ENCODE measurements around the gene SMTNL2. TPM values are rescaled to one million over a fixed set of nuclear protein-coding genes. Genes with fewer than 3 reads are reported as not detected.

Gene SMTNL2
- polyA plus RNA-seq, 1 of the 3 experiments (the other 2 are of a cell fraction), result not detected

GRCh38 chr17:4554997-4555799 is 29.1 kb upstream of the SMTNL2 start, which contains the start of gene MYBBP1A:
Gene MYBBP1A, minus strand, starts transcription at chr17:4555384. Its CDS starts 60 bp downstream, at chr17:4555324.
- peaks cover 31% of the 10 kb centered on the region for H3K79me2 ChIP-seq (ENCODE audit: insufficient read depth)
- peaks cover 7 to 18% of the 10 kb centered on the region in 2 experiments; a peak in 1 of 4 replicates for H3K4me1 ChIP-seq (ENCODE audit: control insufficient read depth in 1 of 2, insufficient read depth in 2 of 2, low read depth in 1 of 2, low read length in 1 of 2)
- H3K27ac ChIP-seq (ENCODE audit: low read depth in 2 of 2, low read length in 1 of 2), result peak within 1 kb of the TSS; percentile 62 to 94
- H3K36me3 ChIP-seq (replicated peaks in 1 of 2; ENCODE audit: control insufficient read depth in 1 of 2, insufficient read depth in 2 of 2, low read length in 1 of 2), result peaks cover 18 to 32% of the 10 kb centered on the region in 2 experiments
- ChIA-PET POLR2A (interaction anchor here (0.6 to 1.4 kb wide), 4 partner anchors 11 to 79 kb away, joined by 3 to 7 read pairs (median 4); no protein-coding TSS in a partner anchor), CTCF (interaction anchor here (0.8 to 2.7 kb wide), 6 partner anchors 11 to 141 kb away, joined by 3 to 15 read pairs (median 4); no protein-coding TSS in a partner anchor)
- peak within 1 kb of the TSS; percentile 95 to 99 for H3K4me3 ChIP-seq (ENCODE audit: low read depth in 2 of 2, low read length in 1 of 2)
- DNase-seq, result peak; percentile 100
- no peaks in the 10 kb centered on the region for H3K27me3 ChIP-seq (ENCODE audit: insufficient read depth)
- H3F3A ChIP-seq (replicated peaks; ENCODE audit: insufficient read depth), result peaks cover 3% of the 10 kb centered on the region
- H2AFZ ChIP-seq (ENCODE audit: low read depth), result peak within 1 kb of the TSS; percentile 98
- no peaks in the 10 kb centered on the region for H4K20me1 ChIP-seq (ENCODE audit: insufficient read depth)
- H3K4me2 ChIP-seq, result peak within 1 kb of the TSS; percentile 98
- 4% methylated on average over 42 of the region's 69 CpGs for WGBS (ENCODE audit: low lambda C conversion rate)
- H3K9me3 ChIP-seq, result no peaks in the 10 kb centered on the region
- H3K9ac ChIP-seq, result peak within 1 kb of the TSS; percentile 80
- no peaks in the 10 kb centered on the region for H3K9me2 ChIP-seq
- TF ChIP-seq NFIC (IDR thresholded peaks at IDR 0.05; ENCODE audit: borderline replicate concordance) (no peak; the same call in 1 of the 2 replicates), RFX5 (IDR thresholded peaks at IDR 0.05; ENCODE audit: low read length) (no peak), YY1 (IDR thresholded peaks at IDR 0.05; ENCODE audit: low read depth) (peak; percentile 67; the same call in 1 of the 2 replicates), CHD2 (IDR thresholded peaks at IDR 0.05; ENCODE audit: low read length, partially characterized antibody) (peak; percentile 68), IRF3 (IDR thresholded peaks at IDR 0.05; ENCODE audit: low read depth, low read length) (no peak), EZH2phosphoT487 (IDR thresholded peaks at IDR 0.05; ENCODE audit: borderline replicate concordance, low read depth) (no peak), TAF1 (IDR thresholded peaks at IDR 0.05; ENCODE audit: borderline replicate concordance, low read depth, low read length) (peak; percentile 76), FOSL2 (IDR thresholded peaks at IDR 0.05; ENCODE audit: borderline replicate concordance, low read depth) (no peak), MEF2A (IDR thresholded peaks at IDR 0.05; ENCODE audit: borderline replicate concordance, low read depth) (no peak), FOXM1 (IDR thresholded peaks at IDR 0.05; ENCODE audit: low read depth) (no peak), ZBTB33 (IDR thresholded peaks at IDR 0.05; ENCODE audit: borderline replicate concordance, low read depth) (no peak), TCF12 (IDR thresholded peaks at IDR 0.05) (no peak; the same call in 1 of the 2 replicates), RAD21 (IDR thresholded peaks at IDR 0.05; ENCODE audit: low read length) (no peak), RXRA (IDR thresholded peaks at IDR 0.05; ENCODE audit: borderline replicate concordance, low read depth) (no peak), USF1 (IDR thresholded peaks at IDR 0.05; ENCODE audit: borderline replicate concordance, low read depth) (peak; percentile 78), JUND (IDR thresholded peaks at IDR 0.05) (no peak), POLR2AphosphoS5 (IDR thresholded peaks at IDR 0.05; ENCODE audit: low read depth, low read length) (peak; percentile 97), NRF1 (IDR thresholded peaks at IDR 0.05; ENCODE audit: low read depth, low read length) (peak; percentile 91), ELF1 (IDR thresholded peaks at IDR 0.05) (peak; percentile 92), FOXJ3 (CRISPR knock-in tag; IDR thresholded peaks at IDR 0.05) (no peak), RCOR1 (IDR thresholded peaks at IDR 0.05; ENCODE audit: low read length) (peak; percentile 19; the same call in 1 of the 2 replicates), EP300 (IDR thresholded peaks at IDR 0.05; ENCODE audit: borderline replicate concordance in 1 of 2, low read depth in 1 of 2, low read length in 1 of 2) (no peak), MXI1 (IDR thresholded peaks at IDR 0.05; ENCODE audit: low read depth, low read length) (peak; percentile 100)
- TF ChIP-seq, protein P1, sequence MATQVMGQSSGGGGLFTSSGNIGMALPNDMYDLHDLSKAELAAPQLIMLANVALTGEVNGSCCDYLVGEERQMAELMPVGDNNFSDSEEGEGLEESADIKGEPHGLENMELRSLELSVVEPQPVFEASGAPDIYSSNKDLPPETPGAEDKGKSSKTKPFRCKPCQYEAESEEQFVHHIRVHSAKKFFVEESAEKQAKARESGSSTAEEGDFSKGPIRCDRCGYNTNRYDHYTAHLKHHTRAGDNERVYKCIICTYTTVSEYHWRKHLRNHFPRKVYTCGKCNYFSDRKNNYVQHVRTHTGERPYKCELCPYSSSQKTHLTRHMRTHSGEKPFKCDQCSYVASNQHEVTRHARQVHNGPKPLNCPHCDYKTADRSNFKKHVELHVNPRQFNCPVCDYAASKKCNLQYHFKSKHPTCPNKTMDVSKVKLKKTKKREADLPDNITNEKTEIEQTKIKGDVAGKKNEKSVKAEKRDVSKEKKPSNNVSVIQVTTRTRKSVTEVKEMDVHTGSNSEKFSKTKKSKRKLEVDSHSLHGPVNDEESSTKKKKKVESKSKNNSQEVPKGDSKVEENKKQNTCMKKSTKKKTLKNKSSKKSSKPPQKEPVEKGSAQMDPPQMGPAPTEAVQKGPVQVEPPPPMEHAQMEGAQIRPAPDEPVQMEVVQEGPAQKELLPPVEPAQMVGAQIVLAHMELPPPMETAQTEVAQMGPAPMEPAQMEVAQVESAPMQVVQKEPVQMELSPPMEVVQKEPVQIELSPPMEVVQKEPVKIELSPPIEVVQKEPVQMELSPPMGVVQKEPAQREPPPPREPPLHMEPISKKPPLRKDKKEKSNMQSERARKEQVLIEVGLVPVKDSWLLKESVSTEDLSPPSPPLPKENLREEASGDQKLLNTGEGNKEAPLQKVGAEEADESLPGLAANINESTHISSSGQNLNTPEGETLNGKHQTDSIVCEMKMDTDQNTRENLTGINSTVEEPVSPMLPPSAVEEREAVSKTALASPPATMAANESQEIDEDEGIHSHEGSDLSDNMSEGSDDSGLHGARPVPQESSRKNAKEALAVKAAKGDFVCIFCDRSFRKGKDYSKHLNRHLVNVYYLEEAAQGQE (IDR thresholded peaks at IDR 0.05; ENCODE audit: low read depth, low read length), result no peak
- TF ChIP-seq, protein P2, sequence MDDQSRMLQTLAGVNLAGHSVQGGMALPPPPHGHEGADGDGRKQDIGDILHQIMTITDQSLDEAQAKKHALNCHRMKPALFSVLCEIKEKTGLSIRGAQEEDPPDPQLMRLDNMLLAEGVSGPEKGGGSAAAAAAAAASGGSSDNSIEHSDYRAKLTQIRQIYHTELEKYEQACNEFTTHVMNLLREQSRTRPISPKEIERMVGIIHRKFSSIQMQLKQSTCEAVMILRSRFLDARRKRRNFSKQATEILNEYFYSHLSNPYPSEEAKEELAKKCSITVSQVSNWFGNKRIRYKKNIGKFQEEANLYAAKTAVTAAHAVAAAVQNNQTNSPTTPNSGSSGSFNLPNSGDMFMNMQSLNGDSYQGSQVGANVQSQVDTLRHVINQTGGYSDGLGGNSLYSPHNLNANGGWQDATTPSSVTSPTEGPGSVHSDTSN (IDR thresholded peaks at IDR 0.05), result no peak

Data from SK-N-SH (cell line).